Mucosa of rectum (tissue), 2 donors: Measurements from ENCODE around the gene BEGAIN.

Experiments
- H3K27ac ChIP-seq, 2 donors: one replicate each; pipeline ENCODE4 v1.7.0; 2013; ENCODE audit warnings: inconsistent platforms in 2 of 2, low read depth in 2 of 2, low read length in 2 of 2
- H3K27me3 ChIP-seq, 2 donors: one replicate each; pipeline ENCODE4 v1.7.0; 2013; ENCODE audit warnings: low read length in 2 of 2; ENCODE audit not compliant: control insufficient read depth in 2 of 2, insufficient read depth in 2 of 2
- H3K36me3 ChIP-seq, 2 donors: one replicate each; pipeline ENCODE4 v1.7.0; 2013; ENCODE audit warnings: low read length in 2 of 2; ENCODE audit not compliant: control insufficient read depth in 2 of 2, insufficient read depth in 2 of 2
- H3K4me1 ChIP-seq, 2 donors: one replicate each; pipeline ENCODE4 v1.7.0; 2013; ENCODE audit warnings: low read length in 2 of 2, mild to moderate bottlenecking in 1 of 2; ENCODE audit not compliant: control insufficient read depth in 2 of 2, insufficient read depth in 2 of 2
- H3K4me3 ChIP-seq, 2 donors: one replicate each; pipeline ENCODE4 v1.7.0; 2013; ENCODE audit warnings: low read length in 2 of 2
- H3K9ac ChIP-seq, 2 donors: one replicate each; pipeline ENCODE4 v1.7.0; 2013; ENCODE audit warnings: low read length in 2 of 2, low read depth in 1 of 2, mild to moderate bottlenecking in 1 of 2
- H3K9me3 ChIP-seq, 2 donors: one replicate each; pipeline ENCODE4 v1.7.0; 2013; ENCODE audit warnings: low read length in 2 of 2; ENCODE audit not compliant: control insufficient read depth in 2 of 2
- donor health status: healthy.
- donor health status: Normal muscosa, but diverticular disease.

The BEGAIN gene, protein sequence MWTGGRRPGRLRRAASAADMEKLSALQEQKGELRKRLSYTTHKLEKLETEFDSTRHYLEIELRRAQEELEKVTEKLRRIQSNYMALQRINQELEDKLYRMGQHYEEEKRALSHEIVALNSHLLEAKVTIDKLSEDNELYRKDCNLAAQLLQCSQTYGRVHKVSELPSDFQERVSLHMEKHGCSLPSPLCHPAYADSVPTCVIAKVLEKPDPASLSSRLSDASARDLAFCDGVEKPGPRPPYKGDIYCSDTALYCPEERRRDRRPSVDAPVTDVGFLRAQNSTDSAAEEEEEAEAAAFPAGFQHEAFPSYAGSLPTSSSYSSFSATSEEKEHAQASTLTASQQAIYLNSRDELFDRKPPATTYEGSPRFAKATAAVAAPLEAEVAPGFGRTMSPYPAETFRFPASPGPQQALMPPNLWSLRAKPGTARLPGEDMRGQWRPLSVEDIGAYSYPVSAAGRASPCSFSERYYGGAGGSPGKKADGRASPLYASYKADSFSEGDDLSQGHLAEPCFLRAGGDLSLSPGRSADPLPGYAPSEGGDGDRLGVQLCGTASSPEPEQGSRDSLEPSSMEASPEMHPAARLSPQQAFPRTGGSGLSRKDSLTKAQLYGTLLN

GRCh38 chr14:100587086-100587762 lies at the start of gene BEGAIN:
BEGAIN (minus strand) TSS chr14:100587417; CDS start chr14:100587290, 127 bp downstream.
- Histone ChIP-seq H3K4me1 (peaks cover 5 to 6% of the 10 kb centered on the region in 2 donors), H3K27me3 (peaks cover 8 to 9% of the 10 kb centered on the region in 2 donors), H3K9me3 (no peaks in the 10 kb centered on the region), H3K36me3 (no peaks in the 10 kb centered on the region), H3K9ac (peak within 1 kb of the TSS in 1 of 2 donors; percentile 53), H3K27ac (no peak within 1 kb of the TSS), H3K4me3 (peak within 1 kb of the TSS; percentile 56 to 60)

GRCh38 chr14:100636559-100636958 lies 49.3 kb upstream of the BEGAIN start:
- Histone ChIP-seq H3K9me3 (no peaks in the 10 kb centered on the region), H3K27me3 (peaks cover 0 to 3% of the 10 kb centered on the region in 2 donors), H3K27ac (no peak overlapping the region), H3K9ac (no peak overlapping the region), H3K4me3 (no peak overlapping the region), H3K4me1 (peaks cover 7 to 9% of the 10 kb centered on the region in 2 donors), H3K36me3 (no peaks in the 10 kb centered on the region)

DNA sequence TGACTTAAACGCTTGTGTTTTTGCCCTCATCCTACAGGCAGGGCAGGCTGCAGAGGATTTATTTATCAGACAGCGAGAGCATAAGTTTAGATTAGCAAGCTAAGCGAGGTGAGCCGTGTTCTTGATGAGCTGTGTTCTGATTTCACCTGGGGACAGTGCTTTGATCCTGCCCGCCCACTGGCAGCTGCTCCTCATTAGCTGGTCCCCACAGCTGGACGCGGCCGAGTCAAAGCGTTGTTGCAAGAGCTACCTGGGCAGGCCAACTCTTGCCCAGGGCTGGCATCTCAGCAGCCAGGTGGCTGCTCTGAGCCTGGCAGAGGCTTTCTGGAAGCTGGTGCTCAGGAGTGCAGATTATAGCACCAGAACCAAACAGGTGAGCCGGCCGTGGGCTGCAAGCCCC lies 46.8 kb upstream of the BEGAIN start:
- H3K36me3 ChIP-seq: no peaks in the 10 kb centered on the region

GRCh38 chr14:100633406-100633805 lies 46.2 kb upstream of the BEGAIN start:
- Histone ChIP-seq H3K27ac (no peak overlapping the region), H3K27me3 (peaks cover 0 to 3% of the 10 kb centered on the region in 2 donors), H3K9ac (no peak overlapping the region), H3K9me3 (no peaks in the 10 kb centered on the region), H3K36me3 (no peaks in the 10 kb centered on the region), H3K4me1 (no peaks in the 10 kb centered on the region), H3K4me3 (no peak overlapping the region)

More for the DNA sequence above, 46.8 kb upstream of the BEGAIN start:
- no peak overlapping the region for H3K4me3 ChIP-seq
- no peak overlapping the region for H3K9ac ChIP-seq
- H3K9me3 ChIP-seq: no peaks in the 10 kb centered on the region
- peaks cover 0 to 3% of the 10 kb centered on the region in 2 donors for H3K27me3 ChIP-seq
- H3K27ac ChIP-seq: no peak overlapping the region
- no peaks in the 10 kb centered on the region for H3K4me1 ChIP-seq

DNA sequence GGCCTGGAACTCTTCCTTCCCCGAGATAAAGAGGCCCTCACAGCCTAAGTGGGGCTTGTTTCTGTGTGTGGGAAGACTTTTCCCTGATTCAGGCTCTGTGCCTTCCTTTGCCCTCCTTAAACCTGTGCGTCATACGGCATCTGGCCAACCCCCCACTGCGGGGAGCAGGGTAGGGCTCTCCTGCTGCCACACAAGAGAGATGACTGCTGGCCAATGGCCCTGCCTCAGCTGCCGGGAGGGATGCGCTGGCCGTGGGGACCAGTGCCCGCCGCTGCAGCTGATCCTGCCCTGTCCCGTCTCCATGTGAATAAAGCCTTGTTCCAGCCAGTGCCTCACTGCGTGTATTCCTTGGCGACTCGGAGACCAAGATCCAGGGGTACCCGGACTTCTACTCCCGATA lies 42.5 kb upstream of the BEGAIN start:
- Histone ChIP-seq H3K9ac (no peak overlapping the region), H3K4me1 (no peaks in the 10 kb centered on the region), H3K4me3 (no peak overlapping the region), H3K36me3 (no peaks in the 10 kb centered on the region), H3K27me3 (peaks cover 0 to 6% of the 10 kb centered on the region in 2 donors), H3K9me3 (no peaks in the 10 kb centered on the region), H3K27ac (no peak overlapping the region)

DNA sequence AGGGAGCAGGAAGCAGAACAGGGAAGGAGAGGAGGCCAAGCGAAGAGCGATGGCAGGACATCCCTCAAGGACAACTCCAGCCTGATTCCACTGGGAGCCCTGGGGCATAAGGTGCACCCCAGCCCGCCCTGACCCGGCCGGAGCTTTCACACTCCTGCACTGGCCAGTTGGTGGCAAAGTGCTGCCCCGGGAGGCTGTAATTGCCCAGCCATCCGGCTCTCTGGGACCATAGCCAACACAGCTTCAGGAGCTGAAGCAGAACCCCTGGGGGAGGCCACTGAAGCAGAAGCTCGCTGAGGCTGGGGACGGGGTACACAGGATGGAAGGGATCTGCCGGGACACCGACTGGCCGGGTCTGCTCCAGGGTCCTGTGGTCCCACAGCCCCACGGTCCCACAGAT lies 41.9 kb upstream of the BEGAIN start:
- H3K27ac ChIP-seq: no peak overlapping the region
- H3K9me3 ChIP-seq: no peaks in the 10 kb centered on the region
- H3K27me3 ChIP-seq: peaks cover 0 to 6% of the 10 kb centered on the region in 2 donors
- no peaks in the 10 kb centered on the region for H3K36me3 ChIP-seq
- H3K9ac ChIP-seq: no peak overlapping the region
- no peaks in the 10 kb centered on the region for H3K4me1 ChIP-seq
- H3K4me3 ChIP-seq: no peak overlapping the region

DNA sequence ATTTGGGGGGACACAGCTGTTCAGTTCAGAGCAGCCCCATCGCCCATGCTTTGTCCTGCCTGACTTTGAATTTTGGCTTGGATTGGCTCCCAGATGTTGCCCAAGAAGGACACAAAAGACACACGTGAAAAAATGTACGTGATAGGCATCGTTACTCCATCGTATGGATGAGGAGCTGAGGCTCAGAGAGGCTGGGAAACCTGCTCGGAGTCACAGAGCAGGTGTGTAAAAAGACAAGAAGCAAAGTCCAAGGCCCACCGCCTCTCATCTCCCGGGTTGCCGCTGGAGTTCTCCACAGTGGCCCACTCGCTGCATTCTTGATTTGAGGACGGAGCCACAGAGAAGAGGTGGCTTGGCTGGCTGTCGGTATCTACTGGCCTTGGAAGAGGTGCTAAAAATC lies 41.0 kb upstream of the BEGAIN start:
- Histone ChIP-seq H3K4me3 (no peak overlapping the region), H3K9me3 (no peaks in the 10 kb centered on the region), H3K4me1 (no peaks in the 10 kb centered on the region), H3K27me3 (peaks cover 0 to 6% of the 10 kb centered on the region in 2 donors), H3K36me3 (no peaks in the 10 kb centered on the region), H3K27ac (no peak overlapping the region), H3K9ac (no peak overlapping the region)

DNA sequence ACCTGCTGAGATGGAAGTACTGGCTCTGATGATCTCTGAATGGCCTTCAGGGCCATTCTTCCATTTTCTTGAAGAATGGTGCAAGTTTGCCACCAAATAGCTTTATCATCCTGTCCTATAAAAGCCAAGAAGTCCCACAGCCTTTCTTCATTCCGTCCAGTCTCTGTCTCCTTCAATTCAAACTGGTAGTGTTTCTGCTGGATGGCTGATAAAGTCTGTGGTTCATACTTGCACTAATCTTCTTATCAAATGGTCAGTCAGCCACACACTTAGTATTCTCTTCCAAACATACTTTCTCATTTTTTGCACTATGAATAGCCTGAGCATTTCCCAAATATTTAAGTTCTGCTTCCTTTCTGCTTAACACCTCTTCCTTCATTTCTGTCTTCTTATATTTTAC lies 39.4 kb upstream of the BEGAIN start:
- Histone ChIP-seq H3K27me3 (peaks cover 2 to 9% of the 10 kb centered on the region in 2 donors), H3K4me3 (no peak overlapping the region), H3K36me3 (no peaks in the 10 kb centered on the region), H3K9me3 (no peaks in the 10 kb centered on the region), H3K27ac (no peak overlapping the region), H3K4me1 (peaks cover 0 to 9% of the 10 kb centered on the region in 2 donors), H3K9ac (no peak overlapping the region)

DNA sequence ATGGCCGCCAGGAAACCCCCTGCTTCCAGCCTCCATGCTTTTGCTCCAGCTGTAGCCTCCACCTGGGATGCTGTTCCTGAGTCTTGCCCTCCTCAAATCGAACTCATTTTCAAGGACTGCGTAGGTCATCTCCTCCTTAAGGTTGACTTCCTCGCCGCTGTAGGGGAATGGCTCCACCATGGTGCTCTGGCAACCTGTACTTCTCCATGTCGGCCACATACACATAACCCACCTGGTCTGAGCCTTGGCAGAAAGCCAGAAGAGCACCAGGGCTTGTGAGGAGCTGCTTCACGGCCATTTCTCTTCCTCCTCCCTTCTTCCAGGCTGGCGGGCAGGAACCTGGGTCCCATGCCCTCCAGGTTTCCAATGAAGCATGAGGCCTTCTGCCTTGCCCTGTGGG lies 36.7 kb upstream of the BEGAIN start:
- Histone ChIP-seq H3K9me3 (no peaks in the 10 kb centered on the region), H3K36me3 (no peaks in the 10 kb centered on the region), H3K4me1 (peaks cover under 1 to 15% of the 10 kb centered on the region in 2 donors), H3K9ac (no peak overlapping the region), H3K27ac (no peak overlapping the region), H3K4me3 (no peak overlapping the region), H3K27me3 (peaks cover 2 to 9% of the 10 kb centered on the region in 2 donors)

DNA sequence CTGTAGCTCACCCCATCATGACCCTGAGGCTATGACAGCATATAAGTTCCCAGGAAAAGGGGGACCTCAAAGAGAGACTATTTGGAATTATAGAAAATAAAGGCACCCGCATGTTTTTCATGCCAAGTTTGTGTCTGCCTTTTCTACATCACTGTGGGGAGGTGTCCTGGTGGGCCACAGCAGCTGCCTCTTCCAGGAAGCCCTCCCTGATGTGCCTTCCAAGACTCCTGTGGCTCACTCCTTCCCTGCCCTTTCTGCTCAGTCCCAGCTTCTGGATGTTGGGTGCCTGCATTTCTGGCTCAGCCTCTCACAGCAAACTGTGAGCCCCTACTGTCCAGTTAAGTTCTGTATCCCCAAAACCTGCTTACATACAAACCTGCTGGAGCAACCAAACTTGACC lies 36.3 kb upstream of the BEGAIN start:
- Histone ChIP-seq H3K27ac (no peak overlapping the region), H3K9me3 (no peaks in the 10 kb centered on the region), H3K36me3 (no peaks in the 10 kb centered on the region), H3K4me3 (no peak overlapping the region), H3K4me1 (peaks cover 5 to 15% of the 10 kb centered on the region in 2 donors), H3K9ac (no peak overlapping the region), H3K27me3 (peaks cover 2 to 9% of the 10 kb centered on the region in 2 donors)
